GM19351 (cell line): ENCODE data around the gene ABLIM3.

Experiments used
- ATAC-seq: cut with Tn5 transposase; IDR thresholded peaks from one replicate; pipeline ENCODE4 v1.9.1; 2021; ENCODE audit warnings: mild to moderate bottlenecking, moderate library complexity; ENCODE audit not compliant: unreplicated experiment

ABLIM3 gene

GRCh38 chr5:149216496-149216895 lies 75.2 kb downstream of the ABLIM3 start:
- no peak for ATAC-seq

DNA sequence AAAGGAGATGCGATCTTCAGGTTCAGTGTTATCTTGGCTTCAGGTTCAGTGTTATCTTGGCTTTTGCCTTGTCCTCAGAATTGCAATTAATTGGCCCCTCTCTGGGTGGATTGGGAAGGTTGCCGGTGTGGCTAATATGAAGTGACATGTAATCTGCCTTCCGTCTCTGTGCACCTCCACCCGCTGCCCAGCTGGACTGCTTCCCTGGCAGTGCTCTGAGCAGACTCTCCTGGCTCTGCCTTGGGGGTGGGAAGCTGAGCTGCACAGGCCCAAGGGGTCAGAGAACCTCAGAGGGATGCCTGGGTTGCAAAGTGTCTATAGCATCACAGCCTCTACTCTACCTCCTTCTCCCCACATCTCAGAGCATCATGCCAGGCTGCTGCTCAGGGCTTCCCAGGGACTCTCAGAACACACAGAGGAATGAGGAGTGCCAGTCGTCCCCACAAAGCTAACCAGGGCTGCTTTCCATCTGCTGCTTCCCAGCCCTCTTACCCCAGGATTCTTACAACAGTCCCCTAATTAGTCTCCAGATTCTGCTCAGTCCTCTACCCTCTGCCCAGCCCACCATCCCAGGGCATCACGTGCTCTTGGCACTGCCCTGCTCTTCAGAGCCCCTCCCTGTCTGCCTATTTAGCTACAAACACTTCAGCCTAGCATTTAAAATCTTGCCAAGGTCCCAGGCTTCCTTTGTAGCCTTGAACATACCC lies 76.0 kb downstream of the ABLIM3 start:
- ATAC-seq = no peak

DNA sequence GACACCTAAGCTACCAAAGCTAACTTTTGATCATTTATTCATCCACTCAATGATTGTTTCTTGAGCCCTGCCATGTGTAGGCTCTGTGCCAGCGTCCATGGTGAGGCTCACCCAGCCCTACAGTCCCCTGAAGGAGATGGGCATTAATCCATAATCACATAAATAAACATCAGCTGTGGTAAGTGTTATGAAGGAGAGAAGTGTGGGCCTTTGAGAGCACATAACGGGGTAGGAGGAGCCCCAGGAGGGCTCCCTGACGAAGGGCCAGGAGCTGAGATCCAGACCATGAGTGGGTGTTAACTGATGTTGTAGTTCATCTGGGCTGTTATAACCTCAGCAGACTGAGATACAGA lies 76.5 kb downstream of the ABLIM3 start:
- ATAC-seq = no peak

GRCh38 chr5:149219584-149219983 lies 78.3 kb downstream of the ABLIM3 start:
- ATAC-seq = no peak

DNA sequence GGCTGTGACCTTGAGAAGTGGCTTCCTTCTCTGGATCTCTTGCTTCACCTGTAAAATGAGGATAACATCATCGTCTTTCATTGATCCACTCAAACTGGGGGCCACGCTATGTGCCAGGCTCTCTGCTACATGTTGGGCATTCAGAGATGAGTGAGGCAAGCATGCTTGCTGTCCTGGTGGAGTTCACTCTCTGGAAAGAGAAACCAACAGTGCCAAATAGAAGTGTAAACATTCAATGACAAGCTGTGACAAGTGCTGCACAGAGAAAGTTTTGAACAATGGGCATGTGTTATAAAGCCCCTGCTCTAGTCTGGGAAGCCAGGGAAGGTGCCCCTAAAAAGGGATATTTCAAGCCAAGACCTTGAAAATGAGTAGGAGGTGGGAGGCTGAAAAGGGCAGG lies 79.5 kb downstream of the ABLIM3 start:
- ATAC-seq = no peak

DNA sequence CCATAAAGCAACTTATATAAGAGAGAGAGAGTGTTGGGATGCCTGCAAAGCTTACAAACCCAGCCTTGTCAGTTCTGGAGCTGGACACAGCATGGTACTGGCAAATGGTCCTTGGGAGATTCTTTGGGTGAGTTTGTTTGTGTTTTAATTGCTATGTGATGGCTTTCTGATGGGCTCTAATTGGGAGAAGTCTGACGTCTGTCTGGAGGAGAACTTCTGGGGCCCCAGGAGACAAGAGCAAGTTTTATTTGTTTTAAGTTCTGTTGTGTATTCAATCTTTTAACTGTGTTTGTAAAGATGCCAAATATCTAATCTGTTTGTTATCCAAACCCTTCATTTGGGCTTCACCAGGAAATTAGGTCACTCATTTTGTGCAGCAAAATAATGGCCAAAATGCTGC lies 80.0 kb downstream of the ABLIM3 start:
- no peak for ATAC-seq

GRCh38 chr5:149221731-149222342 lies 80.5 kb downstream of the ABLIM3 start:
- ATAC-seq = no peak

DNA sequence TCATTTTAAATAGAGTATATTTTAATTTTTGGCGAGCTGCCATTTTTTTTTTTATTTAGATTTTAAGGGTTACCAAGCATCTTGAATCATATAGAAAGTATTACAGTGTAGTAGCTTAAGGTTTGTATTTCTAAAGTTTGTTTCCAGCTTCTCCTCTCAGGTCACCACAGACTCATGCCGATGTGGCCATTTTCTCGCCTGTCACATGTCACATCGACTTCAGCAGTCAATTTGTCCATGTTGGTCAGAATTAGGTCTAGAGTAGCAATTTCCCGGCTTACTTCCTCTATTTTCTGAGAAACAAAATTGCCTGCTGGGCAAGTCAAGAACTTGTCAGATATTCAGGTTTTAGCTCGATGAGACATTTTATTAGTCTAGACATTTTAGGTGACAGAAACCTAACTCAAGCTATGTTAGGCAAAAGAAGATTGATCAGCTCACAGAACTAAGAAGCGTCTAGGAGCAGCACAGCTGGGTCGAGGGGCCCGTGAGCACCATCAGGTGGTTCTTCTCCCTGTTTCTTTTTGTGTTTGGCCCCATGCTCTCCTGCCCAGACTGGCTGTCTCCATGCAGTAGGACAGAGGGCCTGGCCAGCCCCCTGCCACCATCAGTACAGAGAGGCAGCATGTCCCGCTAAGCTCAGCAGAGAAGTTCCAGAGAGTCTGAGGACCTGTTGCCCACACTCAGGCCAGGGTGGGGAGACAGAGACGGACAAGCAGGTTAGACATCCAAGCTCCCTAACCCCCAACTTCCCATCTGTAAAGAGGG lies 82.0 kb downstream of the ABLIM3 start:
- no peak for ATAC-seq

- no peak for ATAC-seq
Observed at GRCh38 chr5:149224282-149224681, 83.0 kb downstream of the ABLIM3 start.

- no peak for ATAC-seq
Observed at GRCh38 chr5:149227168-149227826, 86.0 kb downstream of the ABLIM3 start.

- no peak for ATAC-seq
Observed at GRCh38 chr5:149228618-149229297, 87.5 kb downstream of the ABLIM3 start.

DNA sequence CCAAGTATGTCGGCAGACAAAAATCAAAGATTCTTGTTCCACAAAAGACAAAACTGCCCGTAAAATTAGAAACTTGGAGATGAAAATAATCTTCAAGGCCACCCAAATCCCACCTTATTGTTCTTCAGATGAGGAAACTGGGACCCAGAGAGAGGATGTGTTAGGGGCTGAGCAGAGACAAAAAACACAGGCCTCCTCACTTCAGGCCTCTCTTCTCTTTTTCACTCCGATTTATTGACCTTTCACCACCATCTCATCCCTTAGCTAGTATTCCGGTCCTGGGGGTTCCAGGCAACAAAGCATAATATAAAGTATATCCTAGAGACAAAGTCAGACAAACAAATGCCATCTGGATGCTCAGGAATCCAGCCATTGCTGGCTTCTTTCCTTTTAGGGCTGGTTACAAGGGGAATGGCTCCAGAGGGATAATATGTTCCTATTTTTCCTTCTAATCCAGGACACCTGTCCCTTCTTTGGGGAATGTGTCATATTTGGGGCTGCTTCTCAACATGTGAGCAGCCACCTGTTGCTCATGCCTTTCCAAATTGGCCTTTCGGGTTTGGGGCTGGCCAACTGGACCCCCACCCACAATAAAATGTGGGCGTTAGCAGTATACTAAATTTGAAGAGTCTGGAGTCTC lies 88.1 kb downstream of the ABLIM3 start:
- ATAC-seq = no peak

DNA sequence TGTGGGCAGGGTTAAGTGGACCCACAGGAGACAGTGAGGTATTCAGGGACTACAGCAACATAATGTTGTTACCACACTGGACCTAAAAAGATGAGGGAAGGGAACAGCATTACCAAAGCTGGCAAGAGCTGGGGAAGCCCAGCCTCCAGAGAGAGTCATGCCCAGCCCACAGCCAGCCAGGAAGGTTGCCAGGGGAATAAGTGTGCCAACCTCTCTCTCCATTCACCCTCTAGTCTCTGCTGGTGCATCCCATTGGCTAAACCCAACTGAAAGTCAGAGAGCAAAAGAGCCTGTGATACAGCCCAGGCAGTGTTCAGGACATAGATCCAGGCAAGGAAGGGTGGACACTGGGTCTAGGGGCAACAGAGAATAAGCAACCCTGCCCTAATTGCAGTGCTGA lies 94.5 kb downstream of the ABLIM3 start:
- ATAC-seq = no peak

- no peak for ATAC-seq
Observed at GRCh38 chr5:149237662-149238061, 96.4 kb downstream of the ABLIM3 start.

GRCh38 chr5:149238540-149238939 lies 97.2 kb downstream of the ABLIM3 start:
- no peak for ATAC-seq

DNA sequence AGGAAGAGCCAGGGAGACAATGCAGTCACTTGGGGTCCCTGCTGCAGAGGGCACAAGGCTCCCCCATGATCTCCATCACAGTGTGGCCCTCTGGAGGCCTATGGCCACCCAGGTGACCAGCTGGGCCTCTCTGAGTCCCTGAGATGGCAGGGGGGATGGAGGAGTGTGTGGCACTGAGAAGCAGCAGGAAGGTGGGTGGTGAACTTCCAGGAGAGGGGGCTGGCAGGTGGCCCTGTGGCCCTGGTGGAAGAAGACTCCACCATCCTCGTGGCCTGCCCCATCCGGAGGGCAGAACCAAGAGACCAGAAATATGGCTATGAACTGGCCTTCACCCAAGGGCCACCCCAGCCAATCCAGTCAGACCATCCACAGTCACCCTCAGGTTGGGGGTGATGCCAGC lies 98.6 kb downstream of the ABLIM3 start:
- no peak for ATAC-seq

DNA sequence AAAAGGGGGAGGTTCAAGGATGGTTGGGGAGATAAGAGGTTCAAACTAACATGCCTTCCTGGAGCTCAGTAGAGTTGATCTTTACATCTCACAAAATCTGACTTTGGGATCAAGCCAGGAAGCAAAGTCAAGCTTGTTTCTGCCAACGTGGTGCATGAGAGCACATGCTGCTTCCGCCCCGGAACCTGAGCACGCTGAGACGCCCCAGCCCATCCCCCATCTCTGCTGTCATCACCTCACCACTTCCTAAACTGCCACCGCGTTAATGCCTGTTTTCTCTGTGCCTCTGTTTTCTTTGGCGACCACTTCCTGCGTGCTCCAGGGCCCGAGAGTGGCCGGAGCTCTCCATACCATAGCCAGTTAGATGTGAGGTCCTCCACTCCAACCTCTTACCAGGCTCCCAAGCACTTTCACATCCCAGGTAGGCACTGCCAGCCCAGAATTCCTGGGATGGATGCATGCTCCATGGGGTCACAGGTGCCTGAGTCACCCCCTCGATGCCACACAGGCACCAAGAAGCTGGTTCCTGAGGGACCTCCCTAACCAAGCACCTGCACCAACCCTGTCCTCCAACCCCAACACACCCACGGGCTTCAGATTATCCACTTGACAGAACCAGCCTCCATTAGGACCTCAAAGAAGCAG lies 99.2 kb downstream of the ABLIM3 start:
- peak; percentile 51 for ATAC-seq

DNA sequence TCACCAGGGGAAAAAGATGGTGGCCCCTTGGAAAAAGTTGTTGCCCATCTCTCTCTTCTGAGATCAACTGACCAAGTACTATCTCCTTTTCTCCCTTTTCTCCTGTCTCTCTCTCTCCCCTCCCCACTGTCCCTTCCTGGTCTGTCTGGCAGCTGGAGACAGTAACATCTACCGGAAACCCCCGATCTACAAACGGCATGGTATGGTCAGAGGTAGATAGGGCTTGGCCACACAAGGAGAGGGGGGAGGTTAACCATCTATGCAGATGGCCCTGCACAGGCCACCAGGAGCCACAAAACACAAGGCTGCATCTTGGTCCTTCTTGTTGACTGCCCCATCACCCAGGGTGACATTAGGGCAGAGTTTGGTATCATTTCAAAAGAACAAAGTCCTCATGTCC lies 101.0 kb downstream of the ABLIM3 start:
- ATAC-seq = no peak

GRCh38 chr5:149246906-149247305 lies 105.6 kb downstream of the ABLIM3 start:
- ATAC-seq = no peak

- ATAC-seq = no peak
Observed at GRCh38 chr5:149247726-149248125, 106.4 kb downstream of the ABLIM3 start.
